Memory B cell (primary cell): Measurements from ENCODE around the gene SRPK2.
"Not testable (repeated sequence)": the region's sequence is repeated elsewhere in the genome, so short reads cannot be mapped to it uniquely, and the experiment has no call there.

Source experiments
- ATAC-seq: fragments of 150-1000 bp; cut with Tn5 transposase; 2 replicates; pipeline ENCODE4 v1.10.0; 2021; ENCODE audit warnings: low read depth, mild to moderate bottlenecking, moderate library complexity
- DNase-seq, 2 donors: peaks; one replicate each; pipeline ENCODE4 v3.0.0; 2022; ENCODE audit warnings: low spot score in 2 of 2
- H3K27ac Mint-ChIP-seq: one replicate; pipeline ENCODE4 v1.8.0; 2022; ENCODE audit warnings: mild to moderate bottlenecking, moderate library complexity, mixed read lengths
- H3K27me3 Mint-ChIP-seq: one replicate; pipeline ENCODE4 v1.8.0; 2022; ENCODE audit warnings: mixed read lengths
- H3K36me3 Mint-ChIP-seq: one replicate; pipeline ENCODE4 v1.8.0; 2022; ENCODE audit warnings: mild to moderate bottlenecking, mixed read lengths
- H3K4me1 Mint-ChIP-seq: one replicate; pipeline ENCODE4 v1.8.0; 2022; ENCODE audit warnings: mixed read lengths
- H3K4me3 Mint-ChIP-seq: one replicate; pipeline ENCODE4 v1.8.0; 2022; ENCODE audit warnings: mild to moderate bottlenecking, moderate library complexity, mixed read lengths
- H3K9me3 Mint-ChIP-seq: one replicate; pipeline ENCODE4 v1.8.0; 2022; ENCODE audit warnings: mixed read lengths

The SRPK2 gene

GRCh38 chr7:105388356-105389087 lies at the start of gene SRPK2:
Gene SRPK2, minus strand, starts transcription at chr7:105388921.
- no peaks in the 10 kb centered on the region for H3K9me3 Mint-ChIP-seq
- no peaks in the 10 kb centered on the region for H3K27me3 Mint-ChIP-seq
- ATAC-seq = peak; percentile 80
- H3K27ac Mint-ChIP-seq = peak within 1 kb of the TSS; percentile 88
- H3K4me3 Mint-ChIP-seq = peak within 1 kb of the TSS; percentile 100
- peaks cover 8% of the 10 kb centered on the region for H3K36me3 Mint-ChIP-seq
- peaks cover 22% of the 10 kb centered on the region for H3K4me1 Mint-ChIP-seq
- DNase-seq = peak; percentile 66 to 68

- DNase-seq (no peak), ATAC-seq (no peak)
- Mint-ChIP-seq H3K9me3 (peaks cover 4% of the 10 kb centered on the region), H3K27ac (peak overlapping the region; percentile 11), H3K27me3 (no peaks in the 10 kb centered on the region), H3K36me3 (peaks cover 4% of the 10 kb centered on the region), H3K4me1 (peaks cover 12% of the 10 kb centered on the region), H3K4me3 (no peak overlapping the region)
These were observed 49.5 kb upstream of the SRPK2 start for GRCh38 chr7:105438254-105438653.

GRCh38 chr7:105437356-105437755 lies 48.6 kb upstream of the SRPK2 start:
- not testable (repeated sequence) for DNase-seq, H3K27me3 Mint-ChIP-seq, H3K4me3 Mint-ChIP-seq, H3K27ac Mint-ChIP-seq, ATAC-seq, H3K36me3 Mint-ChIP-seq, H3K9me3 Mint-ChIP-seq
- peaks cover 12% of the 10 kb centered on the region for H3K4me1 Mint-ChIP-seq

GRCh38 chr7:105429746-105430612 lies 41.3 kb upstream of the SRPK2 start:
- peaks cover 3% of the 10 kb centered on the region for H3K4me1 Mint-ChIP-seq
- H3K36me3 Mint-ChIP-seq = no peaks in the 10 kb centered on the region
- peak overlapping the region; percentile 0 for H3K27ac Mint-ChIP-seq
- no peaks in the 10 kb centered on the region for H3K27me3 Mint-ChIP-seq
- ATAC-seq (peak; percentile 82), DNase-seq (peak; percentile 23 to 48)
- H3K9me3 Mint-ChIP-seq = peaks cover 2% of the 10 kb centered on the region
- no peak overlapping the region for H3K4me3 Mint-ChIP-seq

- DNase-seq (no peak), ATAC-seq (no peak)
- Mint-ChIP-seq H3K9me3 (peaks cover 2% of the 10 kb centered on the region), H3K4me1 (peaks cover 3% of the 10 kb centered on the region), H3K27ac (no peak overlapping the region), H3K4me3 (no peak overlapping the region), H3K27me3 (no peaks in the 10 kb centered on the region), H3K36me3 (no peaks in the 10 kb centered on the region)
These were observed 38.0 kb upstream of the SRPK2 start for GRCh38 chr7:105426606-105427146.

GRCh38 chr7:105423987-105424386 lies 35.3 kb upstream of the SRPK2 start:
- H3K27ac Mint-ChIP-seq = no peak overlapping the region
- H3K36me3 Mint-ChIP-seq = no peaks in the 10 kb centered on the region
- ATAC-seq = no peak
- no peak for DNase-seq
- H3K27me3 Mint-ChIP-seq = no peaks in the 10 kb centered on the region
- H3K9me3 Mint-ChIP-seq = peaks cover 2% of the 10 kb centered on the region
- peaks cover 4% of the 10 kb centered on the region for H3K4me1 Mint-ChIP-seq
- no peak overlapping the region for H3K4me3 Mint-ChIP-seq

GRCh38 chr7:105413887-105414437 lies 25.2 kb upstream of the SRPK2 start:
- Mint-ChIP-seq H3K4me1 (peaks cover 4% of the 10 kb centered on the region), H3K36me3 (no peaks in the 10 kb centered on the region), H3K27me3 (no peaks in the 10 kb centered on the region), H3K4me3 (no peak overlapping the region), H3K9me3 (no peaks in the 10 kb centered on the region), H3K27ac (no peak overlapping the region)
- no peak for ATAC-seq
- DNase-seq = no peak

- not testable (repeated sequence) for H3K9me3 Mint-ChIP-seq, DNase-seq, H3K27ac Mint-ChIP-seq, H3K4me1 Mint-ChIP-seq, H3K36me3 Mint-ChIP-seq, ATAC-seq, H3K27me3 Mint-ChIP-seq, H3K4me3 Mint-ChIP-seq
These were observed 22.1 kb upstream of the SRPK2 start for GRCh38 chr7:105410774-105411173.

- not testable (repeated sequence) for ATAC-seq, DNase-seq, H3K4me1 Mint-ChIP-seq, H3K9me3 Mint-ChIP-seq, H3K27me3 Mint-ChIP-seq, H3K4me3 Mint-ChIP-seq, H3K36me3 Mint-ChIP-seq, H3K27ac Mint-ChIP-seq
These were observed 21.1 kb upstream of the SRPK2 start for GRCh38 chr7:105409775-105410174.

- Mint-ChIP-seq H3K4me3 (no peak overlapping the region), H3K36me3 (no peaks in the 10 kb centered on the region), H3K9me3 (no peaks in the 10 kb centered on the region), H3K4me1 (peaks cover 4% of the 10 kb centered on the region), H3K27ac (no peak overlapping the region), H3K27me3 (no peaks in the 10 kb centered on the region)
- DNase-seq (no peak), ATAC-seq (no peak)
These were observed 20.2 kb upstream of the SRPK2 start for GRCh38 chr7:105408791-105409410.

GRCh38 chr7:105403128-105403527 lies 14.4 kb upstream of the SRPK2 start:
- Mint-ChIP-seq H3K9me3 (no peaks in the 10 kb centered on the region), H3K4me3 (no peak overlapping the region), H3K4me1 (peaks cover 2% of the 10 kb centered on the region), H3K36me3 (no peaks in the 10 kb centered on the region), H3K27ac (no peak overlapping the region), H3K27me3 (no peaks in the 10 kb centered on the region)
- ATAC-seq = no peak
- no peak for DNase-seq

- H3K9me3 Mint-ChIP-seq = no peaks in the 10 kb centered on the region
These were observed 13.7 kb upstream of the SRPK2 start for GRCh38 chr7:105402221-105403095.

More at GRCh38 chr7:105402221-105403095, 13.7 kb upstream of the SRPK2 start:
- Mint-ChIP-seq H3K27me3 (no peaks in the 10 kb centered on the region), H3K4me3 (no peak overlapping the region), H3K4me1 (peaks cover 2% of the 10 kb centered on the region), H3K36me3 (no peaks in the 10 kb centered on the region), H3K27ac (no peak overlapping the region)
- DNase-seq (no peak), ATAC-seq (no peak)
